HEK293 (cell line): ENCODE results near the gene MED25.
A peak's percentile ranks its signal among the peaks of the same experiment; 100 is the strongest.

ENCODE experiments used
- HOXA7 ChIP-seq: sonication (generic); formaldehyde crosslinking; IDR thresholded peaks from 2 replicates; pipeline ENCODE4 v1.8.1; 2022; ENCODE audit warnings: missing genetic modification reagents, borderline replicate concordance
- MYNN ChIP-seq: fragments of 450-650 bp; formaldehyde crosslinking; IDR thresholded peaks from 2 replicates; pipeline ENCODE4 v1.5.1; 2016; ENCODE audit warnings: missing biosample characterization, missing genetic modification characterization, borderline replicate concordance
- MZF1 ChIP-seq: fragments of 450-650 bp; formaldehyde crosslinking; IDR thresholded peaks from 2 replicates; pipeline ENCODE4 v1.5.1; 2017; ENCODE audit warnings: missing biosample characterization, missing genetic modification characterization, borderline replicate concordance
- TSHZ1 ChIP-seq: fragments of 450-650 bp; formaldehyde crosslinking; IDR thresholded peaks from 2 replicates; pipeline ENCODE4 v1.5.1; 2016; ENCODE audit warnings: missing biosample characterization, missing genetic modification characterization, borderline replicate concordance
- YY1 ChIP-seq: fragments of 450-650 bp; formaldehyde crosslinking; IDR thresholded peaks from 2 replicates; pipeline ENCODE4 v1.5.1; 2018; ENCODE audit warnings: missing biosample characterization, missing genetic modification characterization
- ZBTB20 ChIP-seq: fragments of 450-650 bp; formaldehyde crosslinking; IDR thresholded peaks from 2 replicates; pipeline ENCODE4 v1.5.1; 2016; ENCODE audit warnings: missing biosample characterization, missing genetic modification characterization
- ZNF23 ChIP-seq: fragments of 450-650 bp; formaldehyde crosslinking; IDR thresholded peaks from 2 replicates; pipeline ENCODE4 v1.5.1; 2016; ENCODE audit warnings: missing biosample characterization, missing genetic modification characterization, borderline replicate concordance
- ZNF658 ChIP-seq: fragments of 450-650 bp; formaldehyde crosslinking; IDR thresholded peaks from 2 replicates; pipeline ENCODE4; 2016; ENCODE audit warnings: missing biosample characterization, missing genetic modification characterization
- TF ChIP-seq, protein P1 (sequence below): fragments of 450-650 bp; formaldehyde crosslinking; IDR thresholded peaks from 2 replicates; pipeline ENCODE4 v1.5.1; 2016; ENCODE audit warnings: missing biosample characterization, missing genetic modification characterization
- TF ChIP-seq, protein P2 (sequence below): sonication (generic); formaldehyde crosslinking; IDR thresholded peaks from 2 replicates; pipeline ENCODE4 v1.8.1; 2022; ENCODE audit warnings: mild to moderate bottlenecking, moderate library complexity, missing genetic modification reagents

- no peak for TF ChIP-seq MZF1 (tag by site-specific recombination)
- TF ChIP-seq, protein P1, sequence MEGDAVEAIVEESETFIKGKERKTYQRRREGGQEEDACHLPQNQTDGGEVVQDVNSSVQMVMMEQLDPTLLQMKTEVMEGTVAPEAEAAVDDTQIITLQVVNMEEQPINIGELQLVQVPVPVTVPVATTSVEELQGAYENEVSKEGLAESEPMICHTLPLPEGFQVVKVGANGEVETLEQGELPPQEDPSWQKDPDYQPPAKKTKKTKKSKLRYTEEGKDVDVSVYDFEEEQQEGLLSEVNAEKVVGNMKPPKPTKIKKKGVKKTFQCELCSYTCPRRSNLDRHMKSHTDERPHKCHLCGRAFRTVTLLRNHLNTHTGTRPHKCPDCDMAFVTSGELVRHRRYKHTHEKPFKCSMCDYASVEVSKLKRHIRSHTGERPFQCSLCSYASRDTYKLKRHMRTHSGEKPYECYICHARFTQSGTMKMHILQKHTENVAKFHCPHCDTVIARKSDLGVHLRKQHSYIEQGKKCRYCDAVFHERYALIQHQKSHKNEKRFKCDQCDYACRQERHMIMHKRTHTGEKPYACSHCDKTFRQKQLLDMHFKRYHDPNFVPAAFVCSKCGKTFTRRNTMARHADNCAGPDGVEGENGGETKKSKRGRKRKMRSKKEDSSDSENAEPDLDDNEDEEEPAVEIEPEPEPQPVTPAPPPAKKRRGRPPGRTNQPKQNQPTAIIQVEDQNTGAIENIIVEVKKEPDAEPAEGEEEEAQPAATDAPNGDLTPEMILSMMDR (tag by site-specific recombination), result peak; percentile 84
- no peak for TF ChIP-seq MYNN
- TF ChIP-seq YY1 (tag by site-specific recombination), result no peak
- no peak for TF ChIP-seq ZNF23
- no peak for TF ChIP-seq HOXA7
- TF ChIP-seq, protein P2, sequence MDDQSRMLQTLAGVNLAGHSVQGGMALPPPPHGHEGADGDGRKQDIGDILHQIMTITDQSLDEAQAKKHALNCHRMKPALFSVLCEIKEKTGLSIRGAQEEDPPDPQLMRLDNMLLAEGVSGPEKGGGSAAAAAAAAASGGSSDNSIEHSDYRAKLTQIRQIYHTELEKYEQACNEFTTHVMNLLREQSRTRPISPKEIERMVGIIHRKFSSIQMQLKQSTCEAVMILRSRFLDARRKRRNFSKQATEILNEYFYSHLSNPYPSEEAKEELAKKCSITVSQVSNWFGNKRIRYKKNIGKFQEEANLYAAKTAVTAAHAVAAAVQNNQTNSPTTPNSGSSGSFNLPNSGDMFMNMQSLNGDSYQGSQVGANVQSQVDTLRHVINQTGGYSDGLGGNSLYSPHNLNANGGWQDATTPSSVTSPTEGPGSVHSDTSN (CRISPR knock-in tag), result no peak
- TF ChIP-seq ZNF658 (tag by site-specific recombination), result no peak
- TF ChIP-seq ZBTB20 (tag by site-specific recombination), result no peak
- TF ChIP-seq TSHZ1 (tag by site-specific recombination), result no peak; the same call in 1 of the 2 replicates
Observed at GRCh38 chr19:49862391-49863253, 44.5 kb downstream of the MED25 start.
